Measurements from ENCODE around the gene TUFT1. TPM values are rescaled to one million over a fixed set of nuclear protein-coding genes. Genes with fewer than 3 reads are reported as not detected.

The TUFT1 gene
- total and polyA plus RNA-seq, 2 donors (not counting 1 experiment from before 2014, with no cell fraction given), result 0.82 to 2.2 TPM

DNA sequence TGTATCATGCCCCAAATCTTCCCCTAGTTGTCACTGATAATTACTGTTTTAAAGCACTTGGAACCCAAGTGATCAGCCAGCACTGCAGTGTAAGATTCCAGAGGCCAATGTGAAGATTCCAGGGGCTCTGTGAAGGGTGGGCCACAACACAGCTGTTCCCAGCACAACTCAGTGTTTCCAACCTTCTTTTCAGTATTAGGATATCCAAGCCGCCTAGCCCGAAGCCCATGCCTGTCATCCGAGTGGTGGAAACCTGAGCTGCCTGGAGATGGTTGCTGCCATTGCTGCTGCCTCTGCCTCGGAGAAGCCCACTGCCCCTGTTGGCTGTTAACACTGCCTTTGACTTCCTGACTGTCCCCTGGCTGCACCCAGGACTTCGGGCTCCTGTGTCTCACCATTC, 41.3 kb downstream of the TUFT1 start:
- ATAC-seq (ENCODE audit: low read depth) (no peak), DNase-seq (no peak)
- no peak overlapping the region for H3K27ac ChIP-seq (ENCODE audit: low read length in 2 of 2)
- no peaks in the 10 kb centered on the region for H3K9me3 ChIP-seq (ENCODE audit: control extremely low read depth in 1 of 3, control insufficient read depth in 2 of 3, insufficient read depth in 1 of 3, low read length in 2 of 3)
- H3K79me2 ChIP-seq (ENCODE audit: control insufficient read depth, insufficient read depth, low read length), result no peaks in the 10 kb centered on the region
- H3K4me3 ChIP-seq (ENCODE audit: control extremely low read depth in 1 of 5, extremely low read depth in 1 of 5, insufficient read depth in 1 of 5, low read depth in 2 of 5, low read length in 4 of 5), result no peak overlapping the region
- CTCF ChIA-PET, result interaction anchor here (0.6 kb wide), 1 partner anchor 481 kb away, joined by 3 read pairs; no protein-coding TSS in a partner anchor
- POLR2A ChIA-PET, result no interaction called here
- Mint-ChIP-seq H3K9me3 (ENCODE audit: insufficient read depth) (no peaks in the 10 kb centered on the region), H3K4me1 (no peaks in the 10 kb centered on the region), H3K27ac (no peak overlapping the region), H3K4me3 (no peak overlapping the region), H3K27me3 (no peaks in the 10 kb centered on the region)
- H3K4me1 ChIP-seq (ENCODE audit: control insufficient read depth in 2 of 2, insufficient read depth in 2 of 2, low read length in 2 of 2), result no peaks in the 10 kb centered on the region
- no peak for TF ChIP-seq EZH2 (IDR thresholded peaks at IDR 0.05; ENCODE audit: borderline replicate concordance, insufficient read depth, low read depth, low read length, poor library complexity, severe bottlenecking)
- TF ChIP-seq, protein P1, sequence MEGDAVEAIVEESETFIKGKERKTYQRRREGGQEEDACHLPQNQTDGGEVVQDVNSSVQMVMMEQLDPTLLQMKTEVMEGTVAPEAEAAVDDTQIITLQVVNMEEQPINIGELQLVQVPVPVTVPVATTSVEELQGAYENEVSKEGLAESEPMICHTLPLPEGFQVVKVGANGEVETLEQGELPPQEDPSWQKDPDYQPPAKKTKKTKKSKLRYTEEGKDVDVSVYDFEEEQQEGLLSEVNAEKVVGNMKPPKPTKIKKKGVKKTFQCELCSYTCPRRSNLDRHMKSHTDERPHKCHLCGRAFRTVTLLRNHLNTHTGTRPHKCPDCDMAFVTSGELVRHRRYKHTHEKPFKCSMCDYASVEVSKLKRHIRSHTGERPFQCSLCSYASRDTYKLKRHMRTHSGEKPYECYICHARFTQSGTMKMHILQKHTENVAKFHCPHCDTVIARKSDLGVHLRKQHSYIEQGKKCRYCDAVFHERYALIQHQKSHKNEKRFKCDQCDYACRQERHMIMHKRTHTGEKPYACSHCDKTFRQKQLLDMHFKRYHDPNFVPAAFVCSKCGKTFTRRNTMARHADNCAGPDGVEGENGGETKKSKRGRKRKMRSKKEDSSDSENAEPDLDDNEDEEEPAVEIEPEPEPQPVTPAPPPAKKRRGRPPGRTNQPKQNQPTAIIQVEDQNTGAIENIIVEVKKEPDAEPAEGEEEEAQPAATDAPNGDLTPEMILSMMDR (IDR thresholded peaks at IDR 0.05), result no peak
- H4K20me1 ChIP-seq (ENCODE audit: control insufficient read depth, insufficient read depth, low read length, poor library complexity, severe bottlenecking), result no peaks in the 10 kb centered on the region
- H2AFZ ChIP-seq (ENCODE audit: insufficient read depth, low read depth, low read length, poor library complexity, severe bottlenecking), result no peak overlapping the region
- H3K4me2 ChIP-seq (replicated peaks; ENCODE audit: low read depth, low read length, poor library complexity, severe bottlenecking), result no peak overlapping the region
- H3K27me3 ChIP-seq (replicated peaks in 1 of 4; ENCODE audit: control extremely low read depth in 1 of 4, control insufficient read depth in 3 of 4, insufficient read depth in 4 of 4, low read length in 3 of 4), result no peaks in the 10 kb centered on the region
- 97% methylated on average over 5 of the region's 5 CpGs for WGBS (ENCODE audit: insufficient coverage)
- H3K9ac ChIP-seq (ENCODE audit: low read length), result no peak overlapping the region
- intact Hi-C loops (cut with micrococcal nuclease), result no loop called here
- no peaks in the 10 kb centered on the region for H3K36me3 ChIP-seq (replicated peaks in 1 of 2; ENCODE audit: control extremely low read depth in 1 of 2, control insufficient read depth in 1 of 2, extremely low read depth in 1 of 2, insufficient read depth in 2 of 2, low read length in 1 of 2)

DNA sequence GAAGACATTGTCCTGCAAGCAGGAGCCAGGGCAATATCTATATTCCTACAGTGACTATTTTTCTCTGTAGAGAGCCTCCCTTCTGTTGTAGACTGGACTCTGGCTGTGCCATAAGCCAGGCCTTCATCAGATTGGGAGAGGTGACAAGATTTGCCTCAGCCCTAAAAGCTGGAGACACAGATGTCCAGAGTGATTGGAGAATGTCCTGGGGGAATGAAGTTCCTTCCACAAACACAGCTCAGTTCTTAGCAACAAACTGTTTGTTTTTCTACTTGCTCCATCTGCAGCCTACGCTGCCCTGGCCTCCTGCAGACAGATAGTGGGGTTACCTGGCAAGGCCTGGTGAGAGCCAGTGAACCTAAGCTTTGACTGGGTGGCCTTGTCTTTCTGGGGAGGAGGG, 41.8 kb downstream of the TUFT1 start:
- H3K27me3 ChIP-seq (replicated peaks in 1 of 4; ENCODE audit: control extremely low read depth in 1 of 4, control insufficient read depth in 3 of 4, insufficient read depth in 4 of 4, low read length in 3 of 4), result no peaks in the 10 kb centered on the region
- ChIA-PET POLR2A (no interaction called here), CTCF (no interaction called here)
- H3K4me1 ChIP-seq (ENCODE audit: control insufficient read depth in 2 of 2, insufficient read depth in 2 of 2, low read length in 2 of 2), result no peaks in the 10 kb centered on the region
- no peak overlapping the region for H3K4me3 ChIP-seq (ENCODE audit: control extremely low read depth in 1 of 5, extremely low read depth in 1 of 5, insufficient read depth in 1 of 5, low read depth in 2 of 5, low read length in 4 of 5)
- no peak overlapping the region for H3K4me2 ChIP-seq (replicated peaks; ENCODE audit: low read depth, low read length, poor library complexity, severe bottlenecking)
- no peaks in the 10 kb centered on the region for H3K4me1 Mint-ChIP-seq
- H3K36me3 ChIP-seq (replicated peaks in 1 of 2; ENCODE audit: control extremely low read depth in 1 of 2, control insufficient read depth in 1 of 2, extremely low read depth in 1 of 2, insufficient read depth in 2 of 2, low read length in 1 of 2), result no peaks in the 10 kb centered on the region
- H3K27ac Mint-ChIP-seq, result no peak overlapping the region
- H3K27ac ChIP-seq (ENCODE audit: low read length in 2 of 2), result no peak overlapping the region
- H3K9ac ChIP-seq (ENCODE audit: low read length), result no peak overlapping the region
- no peaks in the 10 kb centered on the region for H3K27me3 Mint-ChIP-seq
- DNase-seq, result no peak
- intact Hi-C loops (cut with micrococcal nuclease), result no loop called here
- H4K20me1 ChIP-seq (ENCODE audit: control insufficient read depth, insufficient read depth, low read length, poor library complexity, severe bottlenecking), result no peaks in the 10 kb centered on the region
- H3K9me3 Mint-ChIP-seq (ENCODE audit: insufficient read depth), result no peaks in the 10 kb centered on the region
- TF ChIP-seq, protein P1 (IDR thresholded peaks at IDR 0.05), result no peak
- TF ChIP-seq EZH2 (IDR thresholded peaks at IDR 0.05; ENCODE audit: borderline replicate concordance, insufficient read depth, low read depth, low read length, poor library complexity, severe bottlenecking), result no peak
- H3K4me3 Mint-ChIP-seq, result no peak overlapping the region
- WGBS (ENCODE audit: insufficient coverage), result 80% methylated on average over 1 of the region's 1 CpG
- H3K79me2 ChIP-seq (ENCODE audit: control insufficient read depth, insufficient read depth, low read length), result no peaks in the 10 kb centered on the region
- H3K9me3 ChIP-seq (ENCODE audit: control extremely low read depth in 1 of 3, control insufficient read depth in 2 of 3, insufficient read depth in 1 of 3, low read length in 2 of 3), result no peaks in the 10 kb centered on the region
- ATAC-seq (ENCODE audit: low read depth), result no peak
- no peak overlapping the region for H2AFZ ChIP-seq (ENCODE audit: insufficient read depth, low read depth, low read length, poor library complexity, severe bottlenecking)

All from B cell (primary cell).